NOMO-1 treated with dmso at 0.1 percent for 144 hours (cell line): ENCODE results near the gene POLR2H.
A peak's percentile ranks its signal among the peaks of the same experiment; 100 is the strongest.

Source experiments
- DNase-seq: peaks from one replicate; lab custom pipeline; 2025; ENCODE audit not compliant: unreplicated experiment; lab: John Stamatoyannopoulos, UW

Gene POLR2H

GRCh38 chr3:184351511-184352148 is 9.9 kb upstream of the POLR2H start:
- no peak for DNase-seq

GRCh38 chr3:184352149-184352785 is 9.2 kb upstream of the POLR2H start:
- DNase-seq = no peak

- no peak for DNase-seq
Observed at GRCh38 chr3:184352897-184353545, 8.5 kb upstream of the POLR2H start.

GRCh38 chr3:184353546-184353941 is 8.0 kb upstream of the POLR2H start:
- no peak for DNase-seq

- DNase-seq = no peak
Observed at GRCh38 chr3:184354121-184354728, 7.3 kb upstream of the POLR2H start.

- DNase-seq = no peak
Observed at GRCh38 chr3:184354754-184355153, 6.8 kb upstream of the POLR2H start.

- DNase-seq = no peak
Observed at GRCh38 chr3:184355261-184356040, 6.1 kb upstream of the POLR2H start.

- no peak for DNase-seq
Observed at GRCh38 chr3:184357248-184358123, 4.0 kb upstream of the POLR2H start.

GRCh38 chr3:184358124-184358767 is 3.3 kb upstream of the POLR2H start:
- no peak for DNase-seq

- DNase-seq = no peak
Observed at GRCh38 chr3:184358921-184359350, 2.6 kb upstream of the POLR2H start.

- no peak for DNase-seq
Observed at GRCh38 chr3:184359610-184360009, 1.9 kb upstream of the POLR2H start.

- DNase-seq = no peak
Observed at GRCh38 chr3:184360070-184360928, 1.2 kb upstream of the POLR2H start.

- DNase-seq = no peak
Observed at GRCh38 chr3:184360929-184361531, 480 bp upstream of the POLR2H start.

GRCh38 chr3:184361932-184362667 is 590 bp downstream of the POLR2H start:
- DNase-seq = peak; percentile 46

GRCh38 chr3:184362668-184363546 is 1.4 kb downstream of the POLR2H start:
- peak; percentile 99 for DNase-seq

GRCh38 chr3:184366619-184367289 is 5.2 kb downstream of the POLR2H start:
- DNase-seq = no peak
